NCI-H526 treated with DMSO at 0.1 percent for 48 hours (cell line): ENCODE measurements around the gene DDX3X.
"Not testable (repeated sequence)": the region's sequence is repeated elsewhere in the genome, so short reads cannot be mapped to it uniquely, and the experiment has no call there.

ENCODE experiments used
- DNase-seq: peaks from one replicate; lab custom pipeline; 2025; lab: John Stamatoyannopoulos, UW

The DDX3X gene

GRCh38 chrX:41373989-41374606 is 40.1 kb downstream of the DDX3X start:
- no peak for DNase-seq

- DNase-seq: no peak
Measured at GRCh38 chrX:41377624-41378023, 43.7 kb downstream of the DDX3X start.

- no peak for DNase-seq
Measured at GRCh38 chrX:41381685-41382084, 47.7 kb downstream of the DDX3X start.

GRCh38 chrX:41382714-41383645 is 49.0 kb downstream of the DDX3X start:
- no peak for DNase-seq

- no peak for DNase-seq
Measured at GRCh38 chrX:41384051-41384705, 50.2 kb downstream of the DDX3X start.

GRCh38 chrX:41386222-41386990 is 52.4 kb downstream of the DDX3X start:
- DNase-seq: no peak

GRCh38 chrX:41388543-41388942 is 54.6 kb downstream of the DDX3X start:
- no peak for DNase-seq

- no peak for DNase-seq
Measured at GRCh38 chrX:41389311-41389888, 55.4 kb downstream of the DDX3X start.

GRCh38 chrX:41390576-41390975 is 56.6 kb downstream of the DDX3X start:
- DNase-seq: not testable (repeated sequence)

- DNase-seq: no peak
Measured at GRCh38 chrX:41391606-41392005, 57.6 kb downstream of the DDX3X start.

- no peak for DNase-seq
Measured at GRCh38 chrX:41394293-41394692, 60.3 kb downstream of the DDX3X start.

GRCh38 chrX:41397219-41397618 is 63.3 kb downstream of the DDX3X start:
- DNase-seq: no peak

GRCh38 chrX:41397768-41398167 is 63.8 kb downstream of the DDX3X start:
- DNase-seq: no peak

GRCh38 chrX:41402556-41402955 is 68.6 kb downstream of the DDX3X start:
- not testable (repeated sequence) for DNase-seq

- no peak for DNase-seq
Measured at GRCh38 chrX:41405551-41405950, 71.6 kb downstream of the DDX3X start.

GRCh38 chrX:41406201-41406600 is 72.2 kb downstream of the DDX3X start:
- DNase-seq: no peak

GRCh38 chrX:41407816-41408215 is 73.9 kb downstream of the DDX3X start:
- DNase-seq: no peak

GRCh38 chrX:41408576-41408975 is 74.6 kb downstream of the DDX3X start:
- DNase-seq: no peak

GRCh38 chrX:41409006-41409405 is 75.0 kb downstream of the DDX3X start:
- DNase-seq: no peak

GRCh38 chrX:41411222-41411621 is 77.3 kb downstream of the DDX3X start:
- not testable (repeated sequence) for DNase-seq

- no peak for DNase-seq
Measured at GRCh38 chrX:41412261-41413081, 78.5 kb downstream of the DDX3X start.
